ENCODE measurements around the gene TUT4. TPM values are rescaled to one million over a fixed set of nuclear protein-coding genes. Genes with fewer than 3 reads are reported as not detected.

TUT4 gene
- total and polyA plus RNA-seq, 2 experiments from 2014 or later = 37.9 to 58.0 TPM

DNA sequence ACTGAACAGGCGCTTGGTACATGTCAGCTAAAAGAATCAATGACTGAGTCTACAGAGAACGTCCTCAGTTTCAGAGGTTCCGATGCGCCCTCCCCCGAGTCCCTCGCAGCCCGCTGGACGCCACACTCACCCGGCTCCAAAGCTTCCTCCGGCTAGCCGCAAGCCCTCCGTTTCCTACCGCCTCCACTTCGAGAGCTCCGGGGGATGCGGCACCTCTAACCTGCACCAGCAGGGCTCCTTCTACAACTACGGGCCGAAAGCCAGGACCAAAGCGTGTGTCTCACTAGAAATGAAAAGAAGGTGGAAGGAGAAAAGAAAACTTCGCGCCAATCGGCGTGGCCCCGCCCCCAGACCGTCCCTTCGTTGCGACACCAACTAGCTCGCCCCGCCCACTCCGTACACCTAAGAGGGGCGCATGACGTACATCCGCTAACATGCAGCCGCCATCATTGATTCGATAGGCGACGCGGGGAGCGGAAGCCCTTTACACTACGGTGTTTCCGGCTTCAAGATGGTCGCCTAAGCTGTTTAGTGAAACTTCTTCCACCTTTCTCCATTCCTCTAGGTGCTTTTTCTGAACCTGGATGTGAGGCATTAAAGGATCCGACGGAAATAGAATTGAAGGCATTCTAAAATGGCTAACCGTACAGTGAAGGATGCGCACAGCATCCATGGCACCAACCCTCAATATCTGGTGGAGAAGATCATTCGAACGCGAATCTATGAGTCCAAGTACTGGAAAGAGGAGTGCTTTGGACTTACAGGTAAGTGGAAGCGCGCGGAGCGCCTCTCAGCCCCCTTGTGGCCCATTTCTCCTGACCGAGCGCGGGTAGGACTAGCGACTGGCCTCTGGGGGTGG, 148.5 kb downstream of the TUT4 start, which contains the start of the genes ORC1 and PRPF38A:
TSS of gene ORC1 (minus strand) at position 308 of the 859 bp plus-strand sequence. CDS start 2,200 bp downstream, outside the sequence.
TSS of gene PRPF38A (plus strand) at position 487 of the 859 bp plus-strand sequence. CDS start at position 635, 148 bp downstream.
- Histone ChIP-seq H3K27me3 (no peaks in the 10 kb centered on the region), H3K9me2 (replicated peaks; ENCODE audit: insufficient read depth) (no peaks in the 10 kb centered on the region), H3K79me2 (peaks cover 29% of the 10 kb centered on the region), H3K4me2 (peak within 1 kb of the TSS; percentile 89), H3K4me1 (ENCODE audit: insufficient read depth) (peaks cover 6% of the 10 kb centered on the region), H3K9me3 (ENCODE audit: low read depth) (no peaks in the 10 kb centered on the region), H3K27ac (peak within 1 kb of the TSS; percentile 98), H2AFZ (peak within 1 kb of the TSS; percentile 95), H4K20me1 (ENCODE audit: insufficient read depth, poor library complexity, severe bottlenecking) (no peaks in the 10 kb centered on the region), H3K36me3 (replicated peaks; ENCODE audit: insufficient read depth, low read depth) (no peaks in the 10 kb centered on the region), H3K4me3 (peak within 1 kb of the TSS; percentile 65)
- peak; percentile 100 for DNase-seq (ENCODE audit: low spot score)
- TF ChIP-seq CTCF (IDR thresholded peaks at IDR 0.05; ENCODE audit: poor library complexity) (peak; percentile 55), EZH2phosphoT487 (IDR thresholded peaks at IDR 0.05; ENCODE audit: low read depth, severe bottlenecking, unreplicated experiment) (no peak), EZH2 (IDR thresholded peaks at IDR 0.05; ENCODE audit: borderline replicate concordance) (no peak)
- under 1% methylated on average over 57 of the region's 57 CpGs for WGBS (ENCODE audit: low lambda C conversion rate, missing lambda C conversion rate)

DNA sequence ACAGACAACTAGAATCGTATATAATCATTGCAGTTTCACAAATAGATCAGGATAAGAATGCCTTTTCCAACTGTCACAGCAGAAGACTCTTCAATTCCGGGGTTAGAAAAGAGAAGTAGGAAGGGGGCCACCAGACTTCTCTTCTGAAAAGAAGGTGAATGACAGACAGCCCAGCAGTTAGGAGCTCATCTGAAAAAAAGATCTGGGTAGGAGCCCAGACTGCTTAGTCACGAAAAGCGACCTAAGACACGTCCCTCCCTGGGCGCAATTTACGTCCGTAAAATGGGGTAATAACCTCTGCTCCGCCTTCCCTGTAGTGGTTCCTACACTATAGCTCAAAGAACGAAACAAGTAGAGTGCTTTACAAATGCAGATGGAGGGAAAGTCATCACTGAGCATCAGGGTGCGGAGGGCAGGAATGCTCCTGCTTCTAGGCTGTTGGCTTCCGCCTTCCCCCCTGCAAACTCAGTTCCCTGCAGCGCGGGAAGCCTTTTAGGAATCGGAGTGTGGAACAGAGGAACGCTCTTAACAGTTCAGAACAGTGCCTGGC, 149.3 kb downstream of the TUT4 start:
- Histone ChIP-seq H4K20me1 (ENCODE audit: insufficient read depth, poor library complexity, severe bottlenecking) (no peaks in the 10 kb centered on the region), H3K9me2 (replicated peaks; ENCODE audit: insufficient read depth) (no peaks in the 10 kb centered on the region), H3K79me2 (peaks cover 29% of the 10 kb centered on the region), H3K9me3 (ENCODE audit: low read depth) (no peaks in the 10 kb centered on the region), H2AFZ (peak overlapping the region; percentile 72), H3K27ac (peak overlapping the region; percentile 5), H3K4me2 (peak overlapping the region; percentile 89), H3K27me3 (no peaks in the 10 kb centered on the region), H3K4me1 (ENCODE audit: insufficient read depth) (peaks cover 6% of the 10 kb centered on the region), H3K36me3 (replicated peaks; ENCODE audit: insufficient read depth, low read depth) (no peaks in the 10 kb centered on the region), H3K4me3 (peak overlapping the region; percentile 62)
- TF ChIP-seq EZH2phosphoT487 (IDR thresholded peaks at IDR 0.05; ENCODE audit: low read depth, severe bottlenecking, unreplicated experiment) = no peak
- TF ChIP-seq CTCF (IDR thresholded peaks at IDR 0.05; ENCODE audit: poor library complexity) = no peak
- 3% methylated on average over 16 of the region's 16 CpGs for WGBS (ENCODE audit: low lambda C conversion rate, missing lambda C conversion rate)
- peak; percentile 54 for DNase-seq (ENCODE audit: low spot score)

GRCh38 chr1:52402860-52403240, 150.0 kb downstream of the TUT4 start:
- Histone ChIP-seq H3K79me2 (peaks cover 29% of the 10 kb centered on the region), H3K36me3 (replicated peaks; ENCODE audit: insufficient read depth, low read depth) (no peaks in the 10 kb centered on the region), H3K4me1 (ENCODE audit: insufficient read depth) (peaks cover 6% of the 10 kb centered on the region), H3K4me3 (no peak overlapping the region), H3K27me3 (no peaks in the 10 kb centered on the region), H4K20me1 (ENCODE audit: insufficient read depth, poor library complexity, severe bottlenecking) (no peaks in the 10 kb centered on the region), H3K9me3 (ENCODE audit: low read depth) (no peaks in the 10 kb centered on the region), H3K27ac (no peak overlapping the region), H3K4me2 (peak overlapping the region; percentile 89), H2AFZ (no peak overlapping the region), H3K9me2 (replicated peaks; ENCODE audit: insufficient read depth) (no peaks in the 10 kb centered on the region)
- 42% methylated on average over 3 of the region's 3 CpGs for WGBS (ENCODE audit: low lambda C conversion rate, missing lambda C conversion rate)
- DNase-seq (ENCODE audit: low spot score) = peak; percentile 38
- TF ChIP-seq EZH2 (IDR thresholded peaks at IDR 0.05; ENCODE audit: borderline replicate concordance) (no peak), CTCF (IDR thresholded peaks at IDR 0.05; ENCODE audit: poor library complexity) (no peak), EZH2phosphoT487 (IDR thresholded peaks at IDR 0.05; ENCODE audit: low read depth, severe bottlenecking, unreplicated experiment) (no peak)
